ENCODE measurements around the gene BFSP1. TPM values are rescaled to one million over a fixed set of nuclear protein-coding genes. Genes with fewer than 3 reads are reported as not detected.

Gene BFSP1
- total and polyA plus RNA-seq, 2 of the 8 experiments (the other 6 are each of a cell fraction or from before 2014, with no cell fraction given), result 1.5 to 2.5 TPM

DNA sequence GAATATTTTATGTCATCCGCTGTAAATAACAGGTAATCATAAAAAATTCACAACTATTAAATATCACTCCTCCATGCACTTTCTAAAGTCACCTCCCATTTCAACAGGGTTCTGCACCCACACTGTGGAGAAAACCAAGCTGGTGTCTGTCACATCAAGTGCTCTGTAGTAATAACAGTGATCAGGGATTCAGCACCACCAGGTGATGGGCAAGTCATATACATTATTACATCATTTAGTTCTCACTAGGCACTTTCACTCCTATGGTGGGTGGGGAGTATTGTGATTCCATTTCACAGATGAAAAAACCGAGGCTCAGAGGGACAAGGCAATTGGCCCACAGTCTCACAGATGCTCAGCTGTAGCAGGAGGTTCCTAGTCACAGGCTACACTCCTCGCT lies 8.7 kb downstream of the BFSP1 start:
- no peak overlapping the region for H2AFZ ChIP-seq (ENCODE audit: low read length)
- H4K8ac ChIP-seq (ENCODE audit: extremely low read depth, insufficient read depth, low read length), result no peak overlapping the region
- TF ChIP-seq SIX5 (IDR thresholded peaks at IDR 0.05; ENCODE audit: low read depth, low read length), result no peak
- TF ChIP-seq CHD2 (IDR thresholded peaks at IDR 0.05; ENCODE audit: low read length), result no peak
- TF ChIP-seq ZNF274 (IDR thresholded peaks at IDR 0.05; ENCODE audit: borderline replicate concordance, extremely low read depth, low read length), result no peak
- no peak for TF ChIP-seq TAF1 (IDR thresholded peaks at IDR 0.05; ENCODE audit: low read depth, low read length)
- no peak for TF ChIP-seq JUND (IDR thresholded peaks at IDR 0.05; ENCODE audit: low read length)
- TF ChIP-seq POLR2A (IDR thresholded peaks at IDR 0.05; ENCODE audit: control extremely low read depth in 1 of 2, low read depth in 2 of 2, low read length in 2 of 2), result no peak
- TF ChIP-seq SRF (IDR thresholded peaks at IDR 0.05; ENCODE audit: low read depth, low read length), result no peak
- no peak for TF ChIP-seq SAP30 (IDR thresholded peaks at IDR 0.05; ENCODE audit: insufficient read depth, insufficient replicate concordance, low read length)
- TF ChIP-seq, protein P1, sequence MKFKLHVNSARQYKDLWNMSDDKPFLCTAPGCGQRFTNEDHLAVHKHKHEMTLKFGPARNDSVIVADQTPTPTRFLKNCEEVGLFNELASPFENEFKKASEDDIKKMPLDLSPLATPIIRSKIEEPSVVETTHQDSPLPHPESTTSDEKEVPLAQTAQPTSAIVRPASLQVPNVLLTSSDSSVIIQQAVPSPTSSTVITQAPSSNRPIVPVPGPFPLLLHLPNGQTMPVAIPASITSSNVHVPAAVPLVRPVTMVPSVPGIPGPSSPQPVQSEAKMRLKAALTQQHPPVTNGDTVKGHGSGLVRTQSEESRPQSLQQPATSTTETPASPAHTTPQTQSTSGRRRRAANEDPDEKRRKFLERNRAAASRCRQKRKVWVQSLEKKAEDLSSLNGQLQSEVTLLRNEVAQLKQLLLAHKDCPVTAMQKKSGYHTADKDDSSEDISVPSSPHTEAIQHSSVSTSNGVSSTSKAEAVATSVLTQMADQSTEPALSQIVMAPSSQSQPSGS (IDR thresholded peaks at IDR 0.05; ENCODE audit: low read length), result no peak
- no peak for TF ChIP-seq SIN3A (conservative IDR thresholded peaks at IDR 0.05 in 1 of 2, IDR thresholded peaks at IDR 0.05 in 1 of 2; ENCODE audit: low read depth in 1 of 2, low read length in 2 of 2)
- TF ChIP-seq SIRT6 (IDR thresholded peaks at IDR 0.05; ENCODE audit: low read length), result no peak
- no peak overlapping the region for H3K14ac ChIP-seq (ENCODE audit: insufficient read length)
- no peak overlapping the region for H3K56ac ChIP-seq (replicated peaks; ENCODE audit: insufficient read length, low read depth, low read length)
- WGBS, 2 experiments (ENCODE audit: extremely low coverage in 1 of 2, insufficient coverage in 1 of 2, insufficient read length in 1 of 2, insufficient replicate concordance in 2 of 2, low coverage in 1 of 2, low lambda C conversion rate in 2 of 2, missing lambda C conversion rate in 1 of 2), result 85% methylated on average over 3 of the region's 3 CpGs; no CpG with 5 or more reads in 1 of the 2 experiments
- FAIRE-seq, result no peak
- H3K18ac ChIP-seq (ENCODE audit: extremely low read depth, low read length), result no peak overlapping the region
- H2AK5ac ChIP-seq (ENCODE audit: low read depth, low read length), result no peak overlapping the region
- H3K27ac ChIP-seq (ENCODE audit: low read depth, low read length), result no peak overlapping the region
- H2BK120ac ChIP-seq (replicated peaks; ENCODE audit: low read depth, low read length), result no peak overlapping the region
- no peaks in the 10 kb centered on the region for H3K9me3 ChIP-seq (ENCODE audit: insufficient read depth in 2 of 2, low read depth in 1 of 2, low read length in 1 of 2)
- H3K4me3 ChIP-seq (ENCODE audit: extremely low read depth in 1 of 4, insufficient read depth in 2 of 4, low read depth in 3 of 4, low read length in 4 of 4), result no peak overlapping the region
- H3K23me2 ChIP-seq (ENCODE audit: low read depth, low read length), result no peaks in the 10 kb centered on the region
- H3K79me1 ChIP-seq (ENCODE audit: low read depth, low read length), result no peaks in the 10 kb centered on the region
- H3K23ac ChIP-seq (ENCODE audit: insufficient read length), result no peak overlapping the region
- H3K4me2 ChIP-seq (ENCODE audit: insufficient read depth in 1 of 2, low read depth in 2 of 2, low read length in 2 of 2), result no peak overlapping the region
- no peak overlapping the region for H2BK5ac ChIP-seq (ENCODE audit: low read depth, low read length)
- no peak overlapping the region for H2BK15ac ChIP-seq (ENCODE audit: low read length)
- no peak overlapping the region for H4K5ac ChIP-seq (ENCODE audit: insufficient read length, low read depth, low read length)
- H4K91ac ChIP-seq (replicated peaks; ENCODE audit: insufficient read length, low read length), result no peak overlapping the region
- no peaks in the 10 kb centered on the region for H3K79me2 ChIP-seq (ENCODE audit: control insufficient read depth in 1 of 2, insufficient read depth in 2 of 2, low read length in 2 of 2)
- no peaks in the 10 kb centered on the region for H3K27me3 ChIP-seq (replicated peaks in 1 of 4; ENCODE audit: control insufficient read depth in 3 of 4, extremely low read depth in 1 of 4, insufficient read depth in 3 of 4, low read length in 3 of 4)
- H3K9ac ChIP-seq (replicated peaks in 1 of 4; ENCODE audit: extremely low read depth in 1 of 4, low read depth in 3 of 4, low read length in 3 of 4), result no peak overlapping the region
- H2BK20ac ChIP-seq (ENCODE audit: low read length), result no peak overlapping the region
- no peak for DNase-seq (ENCODE audit: low read depth in 1 of 2, low spot score in 2 of 2)
- H3K4me1 ChIP-seq (replicated peaks in 1 of 4; ENCODE audit: control insufficient read depth in 3 of 4, insufficient read depth in 4 of 4, low read length in 3 of 4), result no peaks in the 10 kb centered on the region
- H2BK12ac ChIP-seq (ENCODE audit: low read depth, low read length), result no peak overlapping the region
- no peaks in the 10 kb centered on the region for H4K20me1 ChIP-seq (replicated peaks in 1 of 2; ENCODE audit: control insufficient read depth in 1 of 2, insufficient read depth in 2 of 2, low read length in 2 of 2)
- no peaks in the 10 kb centered on the region for H3K36me3 ChIP-seq (ENCODE audit: control insufficient read depth in 2 of 4, insufficient read depth in 4 of 4, low read length in 3 of 4)
- ChIA-PET POLR2A (ENCODE audit: partially characterized antibody) (interaction anchor here (1.0 to 1.3 kb wide), 2 partner anchors 9 to 47 kb away, joined by 3 read pairs; partner anchors contain the start of genes BFSP1 and DSTN), CTCF (ENCODE audit: partially characterized antibody) (interaction anchor here (1.0 to 2.0 kb wide), 6 partner anchors 9 to 286 kb away, joined by 3 to 6 read pairs (median 4); no protein-coding TSS in a partner anchor)
- no peak overlapping the region for H3K4ac ChIP-seq (replicated peaks; ENCODE audit: insufficient read length, low read depth, low read length)
